HEK293 (cell line): ENCODE results near the gene SETD3.

Source experiments
- CTCF ChIA-PET: fragments of 350-600 bp; formaldehyde crosslinking; extraction: SDS; loops from one replicate; lab custom pipeline; 2021; ENCODE audit warnings: antibody characterized with exemption; lab: Yijun Ruan, JAX
- POLR2A ChIA-PET: fragments of 300-600 bp; formaldehyde crosslinking; extraction: SDS; loops from one replicate; lab custom pipeline; 2020; ENCODE audit warnings: antibody characterized with exemption, inconsistent platforms; lab: Yijun Ruan, JAX
- H3K27ac ChIP-seq: fragments of 200-500 bp; sonication (Bioruptor generic); 2 replicates; pipeline ENCODE4 v1.5.1; 2014; ENCODE audit warnings: low read depth, low read length, control low read depth, inconsistent platforms; ENCODE audit errors: extremely low read depth
- H3K36me3 ChIP-seq, 2 experiments: fragments of 200-500 bp in 1 of 2; sonication (Bioruptor generic) in 1 of 2; 1 replicate in 1 of 2; 2 replicates in 1 of 2; pipeline ENCODE4 v1.5.1; 2014 to 2017; ENCODE audit warnings: inconsistent platforms in 2 of 2, low read length in 2 of 2; ENCODE audit not compliant: control insufficient read depth in 2 of 2, insufficient read depth in 1 of 2
- H3K4me1 ChIP-seq: fragments of 200-500 bp; sonication (Bioruptor generic); 2 replicates; pipeline ENCODE4 v1.5.1; 2014; ENCODE audit warnings: mild to moderate bottlenecking, low read length, inconsistent platforms; ENCODE audit not compliant: control insufficient read depth, insufficient read depth
- H3K4me3 ChIP-seq: 2 replicates; pipeline ENCODE4 v1.5.1; 2011; ENCODE audit warnings: low read depth, mild to moderate bottlenecking, control low read depth, low read length, moderate library complexity
- H3K9me3 ChIP-seq: fragments of 200-500 bp; sonication (Bioruptor generic); 2 replicates; pipeline ENCODE4 v1.5.1; 2014; ENCODE audit warnings: low read depth, low read length, inconsistent platforms; ENCODE audit not compliant: control insufficient read depth, insufficient read depth
- EGR2 ChIP-seq: fragments of 450-650 bp; formaldehyde crosslinking; IDR thresholded peaks from 2 replicates; pipeline ENCODE4 v1.5.1; 2016; ENCODE audit warnings: low read depth, missing biosample characterization, missing genetic modification characterization
- FEZF1 ChIP-seq: fragments of 450-650 bp; formaldehyde crosslinking; IDR thresholded peaks from 2 replicates; pipeline ENCODE4 v1.5.1; 2016; ENCODE audit warnings: missing biosample characterization, missing genetic modification characterization
- HOXC10 ChIP-seq: sonication (generic); formaldehyde crosslinking; IDR thresholded peaks from 2 replicates; pipeline ENCODE4 v1.8.1; 2023; ENCODE audit warnings: mild to moderate bottlenecking, missing genetic modification reagents
- SCRT1 ChIP-seq: fragments of 450-650 bp; formaldehyde crosslinking; IDR thresholded peaks from 2 replicates; pipeline ENCODE4 v1.5.1; 2016; ENCODE audit warnings: missing biosample characterization, missing genetic modification characterization, borderline replicate concordance
- SCRT2 ChIP-seq: fragments of 450-650 bp; formaldehyde crosslinking; IDR thresholded peaks from 2 replicates; pipeline ENCODE4 v1.5.1; 2016; ENCODE audit warnings: missing biosample characterization, missing genetic modification characterization
- ZBTB17 ChIP-seq: fragments of 450-650 bp; formaldehyde crosslinking; IDR thresholded peaks from 2 replicates; pipeline ENCODE4 v1.5.1; 2016; ENCODE audit warnings: missing biosample characterization, missing genetic modification characterization
- ZBTB8A ChIP-seq: fragments of 450-650 bp; formaldehyde crosslinking; IDR thresholded peaks from 2 replicates; pipeline ENCODE4 v1.5.1; 2016; ENCODE audit warnings: missing biosample characterization, missing genetic modification characterization
- ZFP41 ChIP-seq: fragments of 450-650 bp; formaldehyde crosslinking; IDR thresholded peaks from 2 replicates; pipeline ENCODE4 v1.5.1; 2016; ENCODE audit warnings: missing biosample characterization, missing genetic modification characterization, borderline replicate concordance
- ZIC2 ChIP-seq: fragments of 450-650 bp; formaldehyde crosslinking; IDR thresholded peaks from 2 replicates; pipeline ENCODE4 v1.5.1; 2016; ENCODE audit warnings: missing biosample characterization, missing genetic modification characterization
- ZNF114 ChIP-seq: fragments of 450-650 bp; formaldehyde crosslinking; IDR thresholded peaks from 2 replicates; pipeline ENCODE4 v1.5.0; 2017; ENCODE audit warnings: missing biosample characterization, missing genetic modification characterization
- ZNF121 ChIP-seq: fragments of 450-650 bp; formaldehyde crosslinking; IDR thresholded peaks from 2 replicates; pipeline ENCODE4 v1.5.1; 2016; ENCODE audit warnings: missing biosample characterization, missing genetic modification characterization
- ZNF341 ChIP-seq: fragments of 450-650 bp; formaldehyde crosslinking; IDR thresholded peaks from 2 replicates; pipeline ENCODE4; 2016; ENCODE audit warnings: low read depth, missing biosample characterization, missing genetic modification characterization
- ZNF362 ChIP-seq: fragments of 450-650 bp; formaldehyde crosslinking; IDR thresholded peaks from 2 replicates; pipeline ENCODE4 v1.5.1; 2016; ENCODE audit warnings: missing biosample characterization, missing genetic modification characterization
- ZNF37A ChIP-seq: fragments of 450-650 bp; IDR thresholded peaks from 2 replicates; pipeline ENCODE4 v1.5.1; 2018; ENCODE audit warnings: missing biosample characterization, missing genetic modification characterization
- ZNF501 ChIP-seq: fragments of 450-650 bp; formaldehyde crosslinking; IDR thresholded peaks from 2 replicates; pipeline ENCODE4 v1.5.1; 2016; ENCODE audit warnings: missing biosample characterization, missing genetic modification characterization
- ZNF549 ChIP-seq: fragments of 450-650 bp; IDR thresholded peaks from 2 replicates; pipeline ENCODE4 v1.5.1; 2018; ENCODE audit warnings: missing biosample characterization, missing genetic modification characterization, mild to moderate bottlenecking, inconsistent platforms, moderate library complexity
- ZNF558 ChIP-seq: fragments of 450-650 bp; formaldehyde crosslinking; IDR thresholded peaks from 2 replicates; pipeline ENCODE4 v1.5.1; 2016; ENCODE audit warnings: missing biosample characterization, missing genetic modification characterization
- ZNF560 ChIP-seq: fragments of 450-650 bp; formaldehyde crosslinking; IDR thresholded peaks from 2 replicates; pipeline ENCODE4 v1.5.1; 2017; ENCODE audit warnings: missing biosample characterization, missing genetic modification characterization, borderline replicate concordance
- ZNF624 ChIP-seq: fragments of 450-650 bp; formaldehyde crosslinking; IDR thresholded peaks from 2 replicates; pipeline ENCODE4 v1.5.1; 2017; ENCODE audit warnings: missing biosample characterization, missing genetic modification characterization
- ZNF654 ChIP-seq: fragments of 450-650 bp; formaldehyde crosslinking; IDR thresholded peaks from 2 replicates; pipeline ENCODE4 v1.5.1; 2016; ENCODE audit warnings: low read depth, missing biosample characterization, missing genetic modification characterization
- ZNF664 ChIP-seq: fragments of 450-650 bp; formaldehyde crosslinking; IDR thresholded peaks from 2 replicates; pipeline ENCODE4 v1.5.1; 2016; ENCODE audit warnings: missing biosample characterization, missing genetic modification characterization
- ZNF692 ChIP-seq: fragments of 450-650 bp; formaldehyde crosslinking; IDR thresholded peaks from 2 replicates; pipeline ENCODE4 v1.5.1; 2016; ENCODE audit warnings: missing biosample characterization, missing genetic modification characterization
- ZNF701 ChIP-seq: fragments of 450-650 bp; formaldehyde crosslinking; IDR thresholded peaks from 2 replicates; pipeline ENCODE4 v1.5.1; 2016; ENCODE audit warnings: missing biosample characterization, missing genetic modification characterization
- ZNF843 ChIP-seq: fragments of 450-650 bp; formaldehyde crosslinking; IDR thresholded peaks from 2 replicates; pipeline ENCODE4 v1.5.1; 2016; ENCODE audit warnings: missing biosample characterization, missing genetic modification characterization
- ZSCAN18 ChIP-seq: fragments of 450-650 bp; formaldehyde crosslinking; IDR thresholded peaks from 2 replicates; pipeline ENCODE4 v1.5.1; 2016; ENCODE audit warnings: missing biosample characterization, missing genetic modification characterization

SETD3 gene

GRCh38 chr14:99423434-99423833 lies 57.2 kb downstream of the SETD3 start:
- CTCF ChIA-PET: interaction anchor here (0.8 to 4.9 kb wide), 3 partner anchors 7 to 30 kb away, joined by 4 to 32 read pairs (median 8); no protein-coding TSS in a partner anchor
- Histone ChIP-seq H3K4me1 (no peaks in the 10 kb centered on the region), H3K36me3 (peaks cover 0 to 8% of the 10 kb centered on the region in 2 experiments; a peak in 1 of 3 replicates), H3K4me3 (no peak overlapping the region)
- POLR2A ChIA-PET: no interaction called here
- TF ChIP-seq ZNF654 (tag by site-specific recombination): no peak
- no peak for TF ChIP-seq ZNF692 (tag by site-specific recombination)
- TF ChIP-seq ZNF362 (tag by site-specific recombination): peak; percentile 73; the same call in 1 of the 2 replicates
- TF ChIP-seq, all 188 proteins: peak for 1
- no peak overlapping the region for H3K27ac ChIP-seq
- H3K9me3 ChIP-seq: no peaks in the 10 kb centered on the region

- CTCF ChIA-PET: interaction anchor here (0.6 to 1.9 kb wide), 4 partner anchors 10 to 827 kb away, joined by 3 to 8 read pairs (median 4); no protein-coding TSS in a partner anchor
- no peaks in the 10 kb centered on the region for H3K9me3 ChIP-seq
- H3K4me3 ChIP-seq: no peak overlapping the region
- POLR2A ChIA-PET: no interaction called here
- no peaks in the 10 kb centered on the region for H3K4me1 ChIP-seq
- no peak overlapping the region for H3K27ac ChIP-seq
- peaks cover 0 to 3% of the 10 kb centered on the region in 2 experiments; a peak in 1 of 3 replicates for H3K36me3 ChIP-seq
- TF ChIP-seq ZNF341 (tag by site-specific recombination) (no peak), ZNF558 (no peak), FEZF1 (tag by site-specific recombination) (no peak), ZNF549 (tag by site-specific recombination) (no peak), SCRT1 (no peak), ZIC2 (tag by site-specific recombination) (no peak), ZNF664 (tag by site-specific recombination) (no peak), ZNF37A (tag by site-specific recombination) (no peak), ZSCAN18 (no peak), ZNF654 (tag by site-specific recombination) (no peak), ZNF560 (tag by site-specific recombination) (no peak), HOXC10 (CRISPR knock-in tag) (no peak), ZBTB8A (no peak), ZFP41 (tag by site-specific recombination) (no peak), SCRT2 (tag by site-specific recombination) (no peak)
- TF ChIP-seq, all 188 proteins: peak for 0
Observed at GRCh38 chr14:99422228-99423010, 58.2 kb downstream of the SETD3 start.

- no peak for TF ChIP-seq ZNF692 (tag by site-specific recombination)
- TF ChIP-seq ZNF121 (tag by site-specific recombination): no peak
- TF ChIP-seq EGR2 (tag by site-specific recombination): no peak
- no peak for TF ChIP-seq ZNF843
- TF ChIP-seq ZBTB17 (tag by site-specific recombination): no peak
- TF ChIP-seq ZNF114: no peak
- TF ChIP-seq ZNF701 (tag by site-specific recombination): no peak
- no peak for TF ChIP-seq ZNF624 (tag by site-specific recombination)
- no peak for TF ChIP-seq ZNF501 (tag by site-specific recombination)
- TF ChIP-seq, all 188 proteins: peak for 0
- ChIA-PET POLR2A (no interaction called here), CTCF (interaction anchor here (1.0 to 1.4 kb wide), 2 partner anchors 28 to 101 kb away, joined by 3 to 6 read pairs; no protein-coding TSS in a partner anchor)
- H3K4me1 ChIP-seq: no peaks in the 10 kb centered on the region
- peaks cover 0 to 3% of the 10 kb centered on the region in 2 experiments; a peak in 1 of 3 replicates for H3K36me3 ChIP-seq
- H3K27ac ChIP-seq: no peak overlapping the region; the same call in 1 of the 2 replicates
- H3K4me3 ChIP-seq: no peak overlapping the region
- no peaks in the 10 kb centered on the region for H3K9me3 ChIP-seq
Observed at GRCh38 chr14:99420711-99421110, 59.9 kb downstream of the SETD3 start.
